GM21717 (cell line): ENCODE measurements around the gene SLIT3.
"Not testable (repeated sequence)": the region's sequence is repeated elsewhere in the genome, so short reads cannot be mapped to it uniquely, and the experiment has no call there.

Experiments used
- ATAC-seq: cut with Tn5 transposase; IDR thresholded peaks from one replicate; pipeline ENCODE4 v1.9.1; 2021; ENCODE audit warnings: mild to moderate bottlenecking, moderate library complexity; ENCODE audit not compliant: unreplicated experiment

SLIT3 gene

GRCh38 chr5:169116961-169117461 lies 183.9 kb downstream of the SLIT3 start:
- no peak for ATAC-seq

GRCh38 chr5:169115461-169116124 lies 185.3 kb downstream of the SLIT3 start:
- ATAC-seq: no peak

GRCh38 chr5:169114466-169115065 lies 186.4 kb downstream of the SLIT3 start:
- no peak for ATAC-seq

- no peak for ATAC-seq
Measured at GRCh38 chr5:169112016-169112415, 188.9 kb downstream of the SLIT3 start.

GRCh38 chr5:169106911-169107706 lies 193.8 kb downstream of the SLIT3 start:
- ATAC-seq: no peak

GRCh38 chr5:169105582-169105981 lies 195.4 kb downstream of the SLIT3 start:
- not testable (repeated sequence) for ATAC-seq

- no peak for ATAC-seq
Measured at GRCh38 chr5:169104937-169105494, 195.9 kb downstream of the SLIT3 start.

GRCh38 chr5:169103586-169104181 lies 197.3 kb downstream of the SLIT3 start:
- no peak for ATAC-seq

GRCh38 chr5:169101966-169102365 lies 199.0 kb downstream of the SLIT3 start:
- ATAC-seq: no peak

- no peak for ATAC-seq
Measured at GRCh38 chr5:169100735-169101075, 200.2 kb downstream of the SLIT3 start.

GRCh38 chr5:169099801-169100734 lies 200.9 kb downstream of the SLIT3 start:
- no peak for ATAC-seq

- ATAC-seq: no peak
Measured at GRCh38 chr5:169098331-169099121, 202.4 kb downstream of the SLIT3 start.

GRCh38 chr5:169097374-169098326 lies 203.3 kb downstream of the SLIT3 start:
- ATAC-seq: no peak

GRCh38 chr5:169095976-169096375 lies 205.0 kb downstream of the SLIT3 start:
- ATAC-seq: no peak

- no peak for ATAC-seq
Measured at GRCh38 chr5:169095410-169095960, 205.5 kb downstream of the SLIT3 start.

- ATAC-seq: no peak
Measured at GRCh38 chr5:169094586-169095409, 206.1 kb downstream of the SLIT3 start.

GRCh38 chr5:169091396-169091980 lies 209.5 kb downstream of the SLIT3 start:
- ATAC-seq: no peak
